ENCODE measurements around the gene GPNMB.
"Not testable (repeated sequence)": the region's sequence is repeated elsewhere in the genome, so short reads cannot be mapped to it uniquely, and the experiment has no call there.

Gene GPNMB

GRCh38 chr7:23246555-23246954 is at the start of gene GPNMB:
TSS of gene GPNMB (plus strand) at chr7:23246775. CDS start at chr7:23246858, 83 bp downstream.
- DNase-seq, result no peak

DNA sequence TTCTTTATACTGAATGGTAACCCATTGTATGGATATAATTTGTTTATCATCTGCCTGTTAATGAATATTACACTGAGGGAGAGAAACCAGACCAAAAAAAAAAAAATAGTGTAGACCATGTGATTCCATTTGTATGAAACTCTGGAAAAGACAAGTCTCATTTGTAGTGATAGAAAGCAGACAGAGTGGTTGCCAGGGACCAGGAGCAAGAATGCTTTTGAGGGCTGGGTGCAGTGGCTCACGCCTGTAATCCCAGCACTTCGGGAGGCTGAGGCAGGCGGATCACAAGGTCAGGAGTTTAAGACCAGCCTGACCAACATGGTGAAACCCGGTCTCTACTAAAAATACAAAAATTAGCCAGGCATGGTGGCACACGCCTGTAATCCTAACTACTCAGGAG is 48.8 kb upstream of the GPNMB start:
- DNase-seq, result not testable (repeated sequence)

- no peak for DNase-seq
Observed at GRCh38 chr7:23200331-23200730, 46.2 kb upstream of the GPNMB start.

DNA sequence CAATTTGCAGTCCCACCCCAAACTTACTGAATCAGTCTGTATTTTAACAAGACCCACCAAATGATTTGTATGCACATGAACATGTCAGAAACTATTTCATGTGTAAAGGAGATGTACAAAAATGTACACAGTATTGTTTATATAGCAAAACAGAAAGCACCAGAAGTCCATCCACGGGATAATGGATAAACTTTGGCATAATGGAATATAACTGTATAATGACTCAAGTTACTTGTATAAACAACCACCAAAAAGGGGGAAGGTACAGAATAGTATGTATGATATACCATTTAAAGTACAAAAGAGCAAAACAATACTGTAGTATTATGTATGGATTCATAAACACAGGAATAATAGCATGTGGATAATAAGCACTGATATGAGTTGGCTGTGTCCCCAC is 42.3 kb upstream of the GPNMB start:
- no peak for DNase-seq

- DNase-seq, result no peak
Observed at GRCh38 chr7:23205577-23205908, 41.0 kb upstream of the GPNMB start.

DNA sequence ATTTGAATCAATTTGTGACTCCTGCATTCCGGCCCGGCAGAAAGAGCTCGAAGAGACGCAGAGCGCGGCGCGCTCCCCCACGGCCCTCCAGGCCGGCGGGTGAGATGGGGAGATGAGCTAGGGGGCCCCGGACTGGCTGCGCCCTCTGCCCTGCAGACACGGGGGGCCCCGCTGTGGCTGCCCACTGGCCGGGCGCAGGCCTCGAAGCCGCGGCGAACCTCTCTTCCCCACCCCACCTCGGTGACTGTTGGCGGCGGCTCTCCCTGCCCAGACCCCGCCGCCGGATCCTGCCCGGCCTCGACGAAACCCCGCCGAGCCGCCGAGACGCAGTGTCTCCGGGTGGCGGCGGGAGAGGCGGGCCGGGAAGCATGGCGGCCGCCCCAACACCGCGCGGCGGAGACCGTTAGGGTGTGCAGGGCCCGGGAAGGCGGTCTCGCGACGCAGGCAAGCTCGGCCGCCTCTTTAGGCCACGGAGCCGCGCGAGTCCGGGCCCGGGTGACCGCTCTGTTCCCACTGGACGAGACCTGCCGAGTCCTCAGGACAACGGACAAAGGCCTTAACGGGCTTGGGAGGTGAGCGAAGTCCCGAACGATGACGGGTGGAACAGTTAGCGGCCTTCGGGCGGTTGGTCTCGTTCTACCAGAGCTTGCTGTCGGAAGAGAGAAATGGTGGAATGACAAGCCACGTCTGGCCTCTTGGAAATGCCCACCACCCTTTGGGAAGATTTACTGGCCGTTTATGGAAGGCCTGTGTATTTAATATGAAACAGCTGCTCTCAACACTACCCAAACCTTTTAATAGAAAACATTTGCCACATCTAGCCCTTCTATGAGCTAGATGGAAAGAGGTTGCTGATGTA is 40.4 kb upstream of the GPNMB start:
- no peak for DNase-seq

DNA sequence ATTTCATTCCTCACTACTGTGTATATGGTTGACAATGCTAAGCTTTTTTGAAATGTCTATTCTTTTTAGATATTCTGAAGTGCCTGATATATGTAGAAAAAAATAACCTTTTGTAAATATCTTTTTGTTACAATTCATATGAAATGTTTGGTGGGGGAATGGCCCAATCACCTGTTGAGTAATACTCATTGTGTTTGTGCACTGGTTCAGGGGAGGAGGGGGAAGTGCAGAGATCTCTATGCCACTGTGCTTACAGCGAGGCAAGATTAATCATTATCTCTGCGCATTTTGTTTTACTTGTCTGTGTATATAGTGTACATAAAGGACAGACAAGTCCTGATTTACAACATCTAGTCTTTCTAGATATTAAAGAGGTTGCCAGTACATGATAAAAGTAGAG is 39.6 kb upstream of the GPNMB start:
- no peak for DNase-seq

GRCh38 chr7:23207884-23208283 is 38.7 kb upstream of the GPNMB start:
- no peak for DNase-seq

DNA sequence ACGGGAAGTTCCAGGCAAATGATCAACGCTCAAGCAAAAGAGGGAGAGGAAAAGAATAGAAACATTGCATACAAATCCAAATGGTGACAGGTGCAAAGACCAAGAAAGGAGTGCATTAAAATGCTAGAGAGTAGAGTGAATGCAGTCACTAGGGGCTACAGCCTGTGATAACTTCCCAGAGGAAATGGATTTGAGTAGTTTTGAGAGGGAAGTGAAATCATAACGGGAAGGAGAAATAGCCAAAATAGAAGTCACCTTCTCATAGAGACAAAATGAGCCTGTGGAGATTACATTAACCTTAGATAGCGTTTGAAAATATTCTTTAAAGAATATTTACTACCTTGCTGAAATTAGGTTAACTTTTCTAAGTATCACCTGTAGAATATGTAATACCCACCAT is 38.3 kb upstream of the GPNMB start:
- DNase-seq, result no peak

DNA sequence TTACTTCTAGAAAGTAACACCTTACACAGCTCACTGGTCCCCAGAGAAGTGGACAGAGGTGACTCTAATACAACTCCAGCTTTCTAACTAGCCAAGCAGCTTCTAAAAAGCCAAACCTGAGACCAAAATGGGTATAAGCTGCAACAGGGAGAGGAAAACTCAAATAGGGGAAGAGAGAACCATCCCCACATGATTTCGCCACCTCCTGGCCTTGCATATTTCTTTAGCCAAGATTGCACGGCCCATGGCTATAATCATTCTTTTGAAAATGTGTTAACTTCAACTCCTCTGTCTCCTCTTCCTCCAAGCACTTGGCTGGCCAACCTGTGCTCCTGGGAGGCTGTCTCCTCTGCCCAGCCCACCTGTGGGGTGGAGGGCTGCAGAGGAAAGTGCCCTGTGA is 36.1 kb upstream of the GPNMB start:
- no peak for DNase-seq

DNA sequence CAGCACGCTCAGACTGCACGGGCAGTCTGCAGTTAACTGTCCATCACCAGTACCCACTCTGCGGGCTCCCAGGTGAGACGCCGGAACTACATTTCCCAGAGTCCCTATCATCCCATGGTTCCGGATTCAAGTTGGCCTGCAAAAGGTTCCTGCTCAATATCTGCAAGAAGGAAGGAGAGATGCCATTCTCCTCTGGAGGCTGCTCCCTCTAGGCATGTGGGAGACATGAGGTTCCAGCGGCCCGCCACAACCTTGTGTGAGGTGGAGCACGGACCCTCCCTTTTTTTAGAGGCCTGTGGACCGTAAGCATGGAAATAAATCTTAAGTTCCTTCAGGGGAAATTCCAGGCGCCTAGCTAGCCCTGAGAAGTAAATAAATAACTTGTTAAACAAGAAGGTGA is 35.0 kb upstream of the GPNMB start:
- DNase-seq, result no peak

GRCh38 chr7:23212395-23212794 is 34.2 kb upstream of the GPNMB start:
- DNase-seq, result no peak

DNA sequence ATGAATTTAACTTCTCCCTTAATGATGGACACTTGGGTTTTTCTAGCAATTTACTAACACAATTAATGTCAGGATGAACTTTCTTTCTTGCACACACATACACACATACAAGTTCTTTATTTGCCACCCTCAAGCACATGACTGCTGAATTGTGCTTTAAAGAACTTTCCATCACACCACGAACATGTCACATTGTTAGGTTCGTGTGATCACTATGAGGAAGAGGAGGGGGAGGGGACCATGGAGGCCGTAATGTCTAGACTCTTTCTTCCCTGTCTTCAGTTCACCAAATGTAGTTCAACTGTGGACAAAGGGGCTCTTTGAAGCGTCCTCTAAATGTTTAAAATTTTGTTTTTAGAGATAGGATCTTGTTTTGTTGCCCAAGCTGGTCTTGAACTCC is 33.7 kb upstream of the GPNMB start:
- DNase-seq, result no peak

- DNase-seq, result no peak
Observed at GRCh38 chr7:23213755-23214154, 32.8 kb upstream of the GPNMB start.

DNA sequence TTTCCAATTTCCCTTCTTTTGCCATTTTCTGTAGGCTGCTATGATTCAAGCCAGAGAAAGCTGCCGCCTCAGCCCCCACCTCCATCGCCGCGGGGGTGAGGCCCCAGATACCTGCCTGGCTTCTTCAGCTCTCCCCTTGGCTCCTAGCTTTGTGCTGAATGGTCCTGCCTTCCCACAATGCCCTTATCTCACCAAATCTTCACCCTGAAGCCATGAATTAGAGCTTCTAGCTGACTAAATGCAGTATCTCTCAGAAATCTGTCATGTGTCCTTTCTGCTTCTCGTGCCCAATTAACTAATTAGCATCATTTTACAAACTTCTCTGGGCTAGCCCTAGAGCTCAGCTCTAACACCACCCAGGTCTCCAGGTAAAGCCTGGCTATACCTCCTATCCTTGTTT is 32.2 kb upstream of the GPNMB start:
- DNase-seq, result no peak

DNA sequence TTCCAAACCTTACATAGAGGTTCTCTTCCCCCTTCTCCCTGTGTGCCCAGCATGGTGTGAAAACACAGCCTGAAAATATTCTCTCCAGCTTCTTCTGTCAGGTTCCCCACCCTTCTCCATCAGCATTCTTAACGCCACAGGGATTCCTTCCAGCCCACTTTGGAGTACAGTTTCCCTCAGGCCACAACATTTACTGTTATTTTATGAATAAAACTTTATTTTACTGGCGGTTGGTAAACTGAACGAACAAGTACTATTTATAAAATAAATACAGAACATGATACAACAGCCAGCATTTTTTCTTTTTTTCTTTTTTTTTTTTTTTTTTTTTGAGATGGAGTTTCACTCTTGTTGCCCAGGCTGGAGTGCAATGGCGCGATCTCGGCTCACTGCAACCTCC is 31.6 kb upstream of the GPNMB start:
- DNase-seq, result no peak

DNA sequence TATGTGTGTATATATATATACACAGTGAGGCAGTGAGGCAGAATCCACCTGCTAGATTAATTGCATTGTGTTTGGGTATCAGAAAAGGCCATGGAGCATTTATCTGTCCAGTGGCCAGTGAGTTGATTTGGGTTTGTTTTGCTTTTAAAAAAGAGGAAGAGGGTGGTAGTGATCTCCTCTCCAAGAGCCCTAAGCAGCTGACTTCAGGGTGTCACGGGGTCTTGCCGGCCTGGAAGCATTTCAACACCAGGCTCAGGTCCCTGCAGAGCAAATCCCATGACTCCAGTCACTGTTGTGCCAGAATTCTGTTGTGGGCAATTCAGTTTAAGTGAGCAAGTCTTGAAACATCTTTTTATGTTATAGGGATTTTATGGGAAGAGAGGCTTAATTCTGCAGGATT is 30.6 kb upstream of the GPNMB start:
- DNase-seq, result no peak

GRCh38 chr7:23218196-23218595 is 28.4 kb upstream of the GPNMB start:
- no peak for DNase-seq

DNA sequence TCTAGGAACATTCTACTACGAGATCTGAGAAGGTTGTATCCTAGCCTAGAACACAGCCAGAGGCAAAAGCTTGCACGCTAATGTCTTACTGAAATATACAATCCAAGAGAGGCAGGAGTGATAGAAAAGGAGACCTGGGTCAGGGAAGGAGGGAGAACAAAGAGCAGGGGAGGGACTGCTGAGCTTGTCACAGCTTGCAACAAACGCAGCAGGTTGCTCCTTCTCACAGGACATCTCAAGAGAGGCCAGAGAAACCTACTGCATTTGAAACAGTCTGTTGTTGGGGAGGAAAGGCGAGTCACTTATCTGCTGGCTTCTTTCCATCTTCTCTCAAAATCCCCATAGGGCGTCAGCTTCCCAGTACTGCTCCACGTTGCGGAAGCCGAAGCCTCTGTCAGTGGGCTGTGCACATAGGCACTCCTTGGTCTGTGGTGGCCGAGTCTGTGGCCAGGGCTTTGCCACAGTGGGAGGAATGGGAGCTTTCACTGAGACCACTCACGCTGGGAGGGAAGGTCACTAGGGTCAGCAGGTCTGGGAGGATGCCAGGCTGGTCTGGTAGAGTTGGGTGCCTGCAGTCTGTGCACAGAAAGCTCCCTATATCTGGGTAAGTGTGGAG is 25.8 kb upstream of the GPNMB start:
- no peak for DNase-seq

- DNase-seq, result no peak
Observed at GRCh38 chr7:23222439-23223030, 24.0 kb upstream of the GPNMB start.

- not testable (repeated sequence) for DNase-seq
Observed at GRCh38 chr7:23224364-23224763, 22.2 kb upstream of the GPNMB start.

DNA sequence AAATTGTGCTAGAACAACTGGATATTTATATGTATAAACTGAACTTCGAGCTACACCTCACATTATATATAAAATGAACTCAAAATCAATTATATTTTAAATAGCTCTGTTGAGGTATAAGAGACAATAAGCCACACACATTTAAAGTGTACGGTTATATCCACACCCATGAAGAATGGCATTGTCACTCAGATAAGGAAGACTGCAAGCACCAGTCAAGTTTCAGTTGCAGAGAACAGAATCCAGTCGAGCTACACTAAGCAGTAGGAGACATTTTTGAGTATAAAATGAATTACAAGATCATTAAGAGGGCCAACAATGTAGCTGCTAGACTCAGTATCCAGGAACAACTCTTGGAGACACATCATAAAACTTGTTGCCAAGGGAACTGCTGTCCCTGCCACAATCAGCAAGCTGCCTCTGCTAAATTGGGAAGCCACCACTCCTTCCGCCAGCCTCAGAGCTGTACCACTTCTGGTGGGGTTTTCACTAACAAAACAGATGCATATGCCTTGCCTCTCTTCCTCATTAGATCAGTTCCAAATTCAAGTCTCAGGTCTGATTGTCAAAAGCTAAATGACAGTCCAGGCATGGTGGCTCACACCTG is 19.6 kb upstream of the GPNMB start:
- no peak for DNase-seq

- no peak for DNase-seq
Observed at GRCh38 chr7:23228412-23228811, 18.2 kb upstream of the GPNMB start.

DNA sequence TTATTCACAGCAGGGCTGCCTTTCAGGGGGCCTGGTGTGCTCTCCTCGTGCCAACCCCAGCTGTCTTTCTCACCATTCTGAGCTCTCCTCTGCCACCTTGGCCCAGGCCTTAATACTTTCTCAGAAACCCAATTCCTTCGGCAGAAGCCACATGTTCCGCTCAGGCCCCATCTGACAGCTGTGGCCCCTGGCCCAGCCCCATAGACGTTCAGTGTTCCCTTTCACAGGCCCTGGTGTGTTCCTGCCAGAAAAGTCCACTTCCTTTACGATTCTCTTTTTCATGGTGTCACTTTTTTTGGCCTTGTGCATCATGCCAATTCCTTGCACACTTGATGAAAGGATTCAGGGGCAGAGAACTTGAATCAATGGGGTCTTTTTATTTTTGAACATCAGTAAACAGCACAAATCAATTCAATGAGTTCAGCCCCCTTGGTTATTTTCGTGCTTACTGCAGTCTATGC is 15.9 kb upstream of the GPNMB start:
- no peak for DNase-seq
